Effector memory CD4-positive, alpha-beta T cell (primary cell): Measurements from ENCODE around the gene LYG2.
"Not testable (repeated sequence)": the region's sequence is repeated elsewhere in the genome, so short reads cannot be mapped to it uniquely, and the experiment has no call there.

Experiments used
- DNase-seq, 3 donors: peaks; one replicate each; pipeline ENCODE4 v3.0.0-alpha.2; 2020
- H3K27ac ChIP-seq: 2 replicates; pipeline ENCODE4 v1.7.0; 2013; ENCODE audit warnings: mild to moderate bottlenecking, low read length, moderate library complexity; ENCODE audit not compliant: insufficient read depth, poor library complexity, severe bottlenecking
- H3K27me3 ChIP-seq: replicated peaks from 2 replicates; pipeline ENCODE4 v1.7.0; 2013; ENCODE audit warnings: mild to moderate bottlenecking, low read length; ENCODE audit not compliant: insufficient read depth, control insufficient read depth, poor library complexity, severe bottlenecking
- H3K36me3 ChIP-seq: 2 replicates; pipeline ENCODE4 v1.7.0; 2013; ENCODE audit warnings: mild to moderate bottlenecking, low read length, moderate library complexity; ENCODE audit not compliant: control insufficient read depth, insufficient read depth
- H3K4me1 ChIP-seq: 2 replicates; pipeline ENCODE4 v1.7.0; 2013; ENCODE audit warnings: low read length, mild to moderate bottlenecking; ENCODE audit not compliant: control insufficient read depth, insufficient read depth, poor library complexity, severe bottlenecking
- H3K4me3 ChIP-seq: 2 replicates; pipeline ENCODE4 v1.7.0; 2013; ENCODE audit warnings: low read length, low read depth, mild to moderate bottlenecking; ENCODE audit not compliant: insufficient read depth, poor library complexity, severe bottlenecking
- H3K9me3 ChIP-seq: 2 replicates; pipeline ENCODE4 v1.7.0; 2013; ENCODE audit warnings: mild to moderate bottlenecking, low read length, moderate library complexity; ENCODE audit not compliant: control insufficient read depth

The LYG2 gene

GRCh38 chr2:99261242-99261641 lies 5.8 kb upstream of the LYG2 start:
- no peaks in the 10 kb centered on the region for H3K4me1 ChIP-seq
- H3K36me3 ChIP-seq: no peaks in the 10 kb centered on the region
- no peaks in the 10 kb centered on the region for H3K9me3 ChIP-seq
- H3K27ac ChIP-seq: no peak overlapping the region
- H3K27me3 ChIP-seq: no peaks in the 10 kb centered on the region
- H3K4me3 ChIP-seq: no peak overlapping the region
- no peak for DNase-seq

- H3K27ac ChIP-seq: no peak overlapping the region
- no peaks in the 10 kb centered on the region for H3K9me3 ChIP-seq
- DNase-seq: no peak
- no peaks in the 10 kb centered on the region for H3K27me3 ChIP-seq
- H3K4me3 ChIP-seq: no peak overlapping the region
- no peaks in the 10 kb centered on the region for H3K4me1 ChIP-seq
- no peaks in the 10 kb centered on the region for H3K36me3 ChIP-seq
Observed at GRCh38 chr2:99260184-99260583, 4.7 kb upstream of the LYG2 start.

- H3K4me1 ChIP-seq: no peaks in the 10 kb centered on the region
Observed at GRCh38 chr2:99259465-99259864, 4.0 kb upstream of the LYG2 start.

GRCh38 chr2:99256677-99257076 lies 1.2 kb upstream of the LYG2 start:
- Histone ChIP-seq H3K27ac (no peak overlapping the region), H3K9me3 (no peaks in the 10 kb centered on the region), H3K27me3 (no peaks in the 10 kb centered on the region), H3K36me3 (no peaks in the 10 kb centered on the region), H3K4me1 (no peaks in the 10 kb centered on the region), H3K4me3 (no peak overlapping the region)
- DNase-seq: no peak

More at GRCh38 chr2:99259465-99259864, 4.0 kb upstream of the LYG2 start:
- no peak overlapping the region for H3K4me3 ChIP-seq
- H3K36me3 ChIP-seq: no peaks in the 10 kb centered on the region
- no peaks in the 10 kb centered on the region for H3K27me3 ChIP-seq
- H3K27ac ChIP-seq: no peak overlapping the region
- no peaks in the 10 kb centered on the region for H3K9me3 ChIP-seq
- no peak for DNase-seq

GRCh38 chr2:99249951-99250350 lies 5.5 kb downstream of the LYG2 start:
- no peaks in the 10 kb centered on the region for H3K36me3 ChIP-seq
- H3K27me3 ChIP-seq: no peaks in the 10 kb centered on the region
- no peak for DNase-seq
- no peaks in the 10 kb centered on the region for H3K4me1 ChIP-seq
- no peak overlapping the region for H3K27ac ChIP-seq
- H3K9me3 ChIP-seq: no peaks in the 10 kb centered on the region
- no peak overlapping the region for H3K4me3 ChIP-seq

GRCh38 chr2:99242151-99242550 lies 13.3 kb downstream of the LYG2 start:
- no peaks in the 10 kb centered on the region for H3K4me1 ChIP-seq
- no peak overlapping the region for H3K4me3 ChIP-seq
- H3K27me3 ChIP-seq: no peaks in the 10 kb centered on the region
- no peaks in the 10 kb centered on the region for H3K36me3 ChIP-seq
- DNase-seq: no peak
- H3K9me3 ChIP-seq: no peaks in the 10 kb centered on the region
- no peak overlapping the region for H3K27ac ChIP-seq

- H3K4me3 ChIP-seq: no peak overlapping the region
- H3K9me3 ChIP-seq: no peaks in the 10 kb centered on the region
- no peak for DNase-seq
- no peak overlapping the region for H3K27ac ChIP-seq
- H3K36me3 ChIP-seq: no peaks in the 10 kb centered on the region
- no peaks in the 10 kb centered on the region for H3K27me3 ChIP-seq
- no peaks in the 10 kb centered on the region for H3K4me1 ChIP-seq
Observed at GRCh38 chr2:99240431-99240830, 15.0 kb downstream of the LYG2 start.

GRCh38 chr2:99238599-99238998 lies 16.9 kb downstream of the LYG2 start:
- H3K9me3 ChIP-seq: no peaks in the 10 kb centered on the region
- H3K27ac ChIP-seq: no peak overlapping the region
- H3K4me3 ChIP-seq: no peak overlapping the region
- no peaks in the 10 kb centered on the region for H3K36me3 ChIP-seq
- no peaks in the 10 kb centered on the region for H3K4me1 ChIP-seq
- no peaks in the 10 kb centered on the region for H3K27me3 ChIP-seq
- no peak for DNase-seq

GRCh38 chr2:99233177-99233576 lies 22.3 kb downstream of the LYG2 start:
- H3K27ac ChIP-seq, H3K9me3 ChIP-seq, H3K4me3 ChIP-seq, DNase-seq, H3K4me1 ChIP-seq, H3K36me3 ChIP-seq, H3K27me3 ChIP-seq: not testable (repeated sequence)

GRCh38 chr2:99217929-99218501 lies 37.5 kb downstream of the LYG2 start:
- Histone ChIP-seq H3K27me3 (no peaks in the 10 kb centered on the region), H3K27ac (no peak overlapping the region), H3K4me3 (no peak overlapping the region), H3K9me3 (no peaks in the 10 kb centered on the region), H3K36me3 (no peaks in the 10 kb centered on the region), H3K4me1 (no peaks in the 10 kb centered on the region)
- no peak for DNase-seq
